ENCODE data around the gene HDAC4.

- TF ChIP-seq CTCF (IDR thresholded peaks at IDR 0.05) (no peak), POLR2AphosphoS5 (IDR thresholded peaks at IDR 0.05) (no peak), EP300 (IDR thresholded peaks at IDR 0.05) (no peak), POLR2A (IDR thresholded peaks at IDR 0.05) (no peak)
Observed at GRCh38 chr2:239307221-239307569, 93.6 kb downstream of the HDAC4 start.

Data from stomach (tissue), 4 donors.